Right lobe of liver (tissue), 4 donors: ENCODE measurements around the gene TSPAN5.

Experiments used
- POLR2A ChIP-seq: fragments of 450-650 bp; IDR thresholded peaks from one replicate; pipeline ENCODE4 v1.6.1; 2017; ENCODE audit warnings: antibody characterized with exemption, mild to moderate bottlenecking
- TF ChIP-seq, protein P1 (sequence below), 4 donors: fragments of 200-600 bp in 3 of 4; fragments of 450-650 bp in 1 of 4; IDR thresholded peaks; one replicate each; pipeline versions ENCODE4 v1.5.1 to v1.8.0; 2016 to 2022; ENCODE audit warnings: antibody characterized with exemption in 4 of 4, mild to moderate bottlenecking in 2 of 4
- donor health status: DM: no; HTN: no; CAD: no.
- donor health status: DM: no; HTN: no; CAD: no.
- donor health status: DM: no; HTN: yes; CAD: no.

DNA sequence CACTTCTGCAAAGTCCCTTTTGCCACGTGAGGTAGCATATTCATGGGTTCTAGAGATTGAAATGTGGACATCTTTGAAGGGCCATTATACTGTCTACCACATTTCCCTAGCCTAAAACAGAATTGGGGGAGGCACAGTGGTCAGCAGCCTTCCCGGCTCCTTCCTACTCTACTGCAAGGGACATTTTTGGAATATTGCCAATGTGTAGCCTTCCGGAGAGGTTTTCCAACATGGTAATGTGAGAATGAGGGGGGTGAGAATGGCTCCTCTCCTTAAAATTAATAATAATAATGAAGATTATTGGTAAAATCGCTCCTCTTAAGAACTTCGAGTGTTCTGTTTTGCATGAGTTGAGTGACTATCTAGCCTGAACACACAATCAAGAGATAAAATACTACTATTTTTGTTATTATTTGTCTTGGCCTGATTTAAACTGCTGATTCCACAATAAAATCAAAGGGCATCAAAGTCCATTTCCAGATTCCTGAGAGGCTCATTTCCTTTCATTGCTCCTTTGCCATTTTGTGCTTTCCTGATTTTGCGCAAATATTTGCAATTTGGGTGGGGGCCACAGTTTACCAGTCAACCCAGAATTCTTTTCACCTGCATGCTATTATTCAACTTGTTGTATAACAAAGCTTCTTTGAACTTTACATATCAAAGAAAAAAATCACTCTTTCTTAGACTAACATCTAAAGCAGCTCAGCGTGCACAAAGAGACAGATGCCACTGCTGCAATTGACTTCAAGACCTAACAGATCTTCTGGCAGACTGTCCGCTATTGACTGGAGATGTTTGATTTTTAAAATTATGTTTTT lies 27.0 kb upstream of the TSPAN5 start:
- TF ChIP-seq, protein P1, sequence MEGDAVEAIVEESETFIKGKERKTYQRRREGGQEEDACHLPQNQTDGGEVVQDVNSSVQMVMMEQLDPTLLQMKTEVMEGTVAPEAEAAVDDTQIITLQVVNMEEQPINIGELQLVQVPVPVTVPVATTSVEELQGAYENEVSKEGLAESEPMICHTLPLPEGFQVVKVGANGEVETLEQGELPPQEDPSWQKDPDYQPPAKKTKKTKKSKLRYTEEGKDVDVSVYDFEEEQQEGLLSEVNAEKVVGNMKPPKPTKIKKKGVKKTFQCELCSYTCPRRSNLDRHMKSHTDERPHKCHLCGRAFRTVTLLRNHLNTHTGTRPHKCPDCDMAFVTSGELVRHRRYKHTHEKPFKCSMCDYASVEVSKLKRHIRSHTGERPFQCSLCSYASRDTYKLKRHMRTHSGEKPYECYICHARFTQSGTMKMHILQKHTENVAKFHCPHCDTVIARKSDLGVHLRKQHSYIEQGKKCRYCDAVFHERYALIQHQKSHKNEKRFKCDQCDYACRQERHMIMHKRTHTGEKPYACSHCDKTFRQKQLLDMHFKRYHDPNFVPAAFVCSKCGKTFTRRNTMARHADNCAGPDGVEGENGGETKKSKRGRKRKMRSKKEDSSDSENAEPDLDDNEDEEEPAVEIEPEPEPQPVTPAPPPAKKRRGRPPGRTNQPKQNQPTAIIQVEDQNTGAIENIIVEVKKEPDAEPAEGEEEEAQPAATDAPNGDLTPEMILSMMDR (IDR thresholded peaks at IDR 0.05), result no peak
- no peak for TF ChIP-seq POLR2A
